CD4-positive, alpha-beta T cell treated with Interleukin-15 for 1 hour (primary cell): ENCODE data around the gene BORA.
A peak's percentile ranks its signal among the peaks of the same experiment; 100 is the strongest.
"Not testable (repeated sequence)": the region's sequence is repeated elsewhere in the genome, so short reads cannot be mapped to it uniquely, and the experiment has no call there.

Source experiments
- DNase-seq: peaks from one replicate; pipeline ENCODE4 v3.0.0-alpha.2; 2020

BORA gene

GRCh38 chr13:72727417-72728289 is at the start of gene BORA, which contains the start of gene MZT1:
BORA (plus strand) TSS chr13:72727923; CDS start chr13:72728941, 1,018 bp downstream.
MZT1 (minus strand) TSS chr13:72727629; CDS start chr13:72727602, 27 bp downstream.
- DNase-seq: peak; percentile 95

GRCh38 chr13:72678312-72678711 is 49.4 kb upstream of the BORA start:
- DNase-seq: no peak

GRCh38 chr13:72680353-72680752 is 47.4 kb upstream of the BORA start:
- DNase-seq: no peak

GRCh38 chr13:72686766-72687165 is 41.0 kb upstream of the BORA start:
- DNase-seq: no peak

GRCh38 chr13:72689181-72689696 is 38.5 kb upstream of the BORA start:
- no peak for DNase-seq

- no peak for DNase-seq
These were observed 34.7 kb upstream of the BORA start for GRCh38 chr13:72692884-72693514.

- DNase-seq: no peak
These were observed 33.9 kb upstream of the BORA start for GRCh38 chr13:72693832-72694231.

- no peak for DNase-seq
These were observed 33.4 kb upstream of the BORA start for GRCh38 chr13:72694314-72694713.

GRCh38 chr13:72696579-72696978 is 31.1 kb upstream of the BORA start:
- DNase-seq: no peak

GRCh38 chr13:72698164-72698563 is 29.6 kb upstream of the BORA start:
- DNase-seq: no peak

- DNase-seq: no peak
These were observed 27.2 kb upstream of the BORA start for GRCh38 chr13:72700509-72700908.

- no peak for DNase-seq
These were observed 10.9 kb upstream of the BORA start for GRCh38 chr13:72716776-72717175.

- not testable (repeated sequence) for DNase-seq
These were observed 1.5 kb upstream of the BORA start for GRCh38 chr13:72726185-72726584.

- DNase-seq: peak; percentile 19
These were observed 852 bp upstream of the BORA start for GRCh38 chr13:72726726-72727416.

GRCh38 chr13:72728290-72728605 is 525 bp downstream of the BORA start:
- no peak for DNase-seq

- DNase-seq: no peak
These were observed 9.3 kb downstream of the BORA start for GRCh38 chr13:72737033-72737432.

- DNase-seq: no peak
These were observed 12.3 kb downstream of the BORA start for GRCh38 chr13:72740015-72740414.

- DNase-seq: no peak
These were observed 17.5 kb downstream of the BORA start for GRCh38 chr13:72745260-72745659.

GRCh38 chr13:72751220-72751619 is 23.5 kb downstream of the BORA start:
- DNase-seq: no peak

GRCh38 chr13:72754111-72754510 is 26.4 kb downstream of the BORA start:
- no peak for DNase-seq

GRCh38 chr13:72757792-72758535 is 30.2 kb downstream of the BORA start:
- DNase-seq: no peak

GRCh38 chr13:72760189-72760588 is 32.5 kb downstream of the BORA start:
- DNase-seq: no peak

- no peak for DNase-seq
These were observed 35.7 kb downstream of the BORA start for GRCh38 chr13:72763411-72763810.
